Mesenchymal stem cell (in vitro differentiated cells and primary cell): ENCODE data around the gene MGP. TPM values are rescaled to one million over a fixed set of nuclear protein-coding genes. Genes with fewer than 3 reads are reported as not detected.

ENCODE experiments used
- DNase-seq: peaks from one replicate; pipeline ENCODE4 v3.0.0-alpha.2; 2013
- H2AFZ ChIP-seq: one replicate; pipeline ENCODE4 v1.6.1; 2013; ENCODE audit warnings: low read depth, mild to moderate bottlenecking, control low read depth, inconsistent platforms, low read length, moderate library complexity
- H2AK5ac ChIP-seq: 2 replicates; pipeline ENCODE4 v1.6.1; 2013; ENCODE audit warnings: low read length, moderate library complexity, mild to moderate bottlenecking, inconsistent platforms; ENCODE audit not compliant: severe bottlenecking
- H2BK120ac ChIP-seq: one replicate; pipeline ENCODE4 v1.6.1; 2013; ENCODE audit warnings: low read depth, mild to moderate bottlenecking, inconsistent platforms, low read length, moderate library complexity
- H2BK12ac ChIP-seq, 2 experiments: one replicate each; pipeline ENCODE4 v1.6.1; 2013; ENCODE audit warnings: inconsistent platforms in 2 of 2, low read length in 2 of 2, mild to moderate bottlenecking in 2 of 2, moderate library complexity in 2 of 2, control low read depth in 1 of 2
- H2BK15ac ChIP-seq: one replicate; pipeline ENCODE4 v1.6.1; 2013; ENCODE audit warnings: mild to moderate bottlenecking, low read depth, inconsistent platforms; ENCODE audit not compliant: poor library complexity, severe bottlenecking
- H2BK5ac ChIP-seq: 2 replicates; pipeline ENCODE4 v1.6.1; 2013; ENCODE audit warnings: low read depth, mild to moderate bottlenecking, low read length, control low read depth, inconsistent platforms; ENCODE audit not compliant: poor library complexity, severe bottlenecking
- H3K14ac ChIP-seq, 2 experiments: one replicate each; pipeline ENCODE4 v1.6.1; 2013; ENCODE audit warnings: inconsistent platforms in 2 of 2, low read length in 2 of 2, control low read depth in 1 of 2, mild to moderate bottlenecking in 1 of 2, moderate library complexity in 1 of 2
- H3K18ac ChIP-seq, 2 experiments: one replicate each; pipeline ENCODE4 v1.6.1; 2013; ENCODE audit warnings: inconsistent platforms in 2 of 2, low read length in 2 of 2, control low read depth in 1 of 2, low read depth in 1 of 2, mild to moderate bottlenecking in 1 of 2
- H3K23ac ChIP-seq, 2 experiments: one replicate each; pipeline ENCODE4 v1.6.1; 2013; ENCODE audit warnings: inconsistent platforms in 2 of 2, low read length in 2 of 2, mild to moderate bottlenecking in 2 of 2, moderate library complexity in 2 of 2, control low read depth in 1 of 2
- H3K27ac ChIP-seq: 2 replicates; pipeline ENCODE4 v1.5.1; 2013; ENCODE audit warnings: mild to moderate bottlenecking, moderate library complexity, low read length, control low read depth, inconsistent platforms; ENCODE audit not compliant: poor library complexity, severe bottlenecking
- H3K27me3 ChIP-seq, 2 experiments: 2 replicates each; pipeline versions ENCODE4 v1.6.1 to v1.7.0; 2013; ENCODE audit warnings: low read length in 2 of 2, mild to moderate bottlenecking in 2 of 2, moderate library complexity in 2 of 2, control low read depth in 1 of 2, inconsistent platforms in 1 of 2; ENCODE audit not compliant: control insufficient read depth in 1 of 2, insufficient read depth in 1 of 2
- H3K36me3 ChIP-seq, 2 experiments: 2 replicates each; pipeline versions ENCODE4 v1.6.1 to v1.7.0; 2013; ENCODE audit warnings: low read length in 2 of 2, control low read depth in 1 of 2, inconsistent platforms in 1 of 2, low read depth in 1 of 2, mild to moderate bottlenecking in 1 of 2; ENCODE audit not compliant: insufficient read depth in 2 of 2, control insufficient read depth in 1 of 2
- H3K4ac ChIP-seq, 2 experiments: one replicate each; pipeline ENCODE4 v1.6.1; 2013; ENCODE audit warnings: inconsistent platforms in 2 of 2, low read length in 2 of 2, mild to moderate bottlenecking in 2 of 2, moderate library complexity in 2 of 2, control low read depth in 1 of 2, low read depth in 1 of 2
- H3K4me1 ChIP-seq: 2 replicates; pipeline ENCODE4 v1.6.1; 2013; ENCODE audit warnings: low read depth, low read length, control low read depth; ENCODE audit not compliant: control insufficient read depth, insufficient read depth
- H3K4me2 ChIP-seq: 2 replicates; pipeline ENCODE4 v1.6.1; 2013; ENCODE audit warnings: low read length, mild to moderate bottlenecking, inconsistent platforms; ENCODE audit not compliant: poor library complexity, severe bottlenecking
- H3K4me3 ChIP-seq, 2 experiments: 2 replicates each; pipeline versions ENCODE4 v1.5.1 to v1.7.0; 2013; ENCODE audit warnings: low read length in 2 of 2, mild to moderate bottlenecking in 2 of 2, control low read depth in 1 of 2, low read depth in 1 of 2; ENCODE audit not compliant: insufficient read depth in 1 of 2
- H3K79me1 ChIP-seq: replicated peaks from 2 replicates; pipeline ENCODE4 v1.6.1; 2013; ENCODE audit warnings: mild to moderate bottlenecking, control low read depth, low read length, inconsistent platforms; ENCODE audit not compliant: poor library complexity, severe bottlenecking
- H3K9ac ChIP-seq: 2 replicates; pipeline ENCODE4 v1.7.0; 2013; ENCODE audit warnings: mild to moderate bottlenecking, low read length, moderate library complexity
- H3K9me3 ChIP-seq: 2 replicates; pipeline ENCODE4 v1.7.0; 2013; ENCODE audit warnings: mild to moderate bottlenecking, low read length; ENCODE audit not compliant: control insufficient read depth
- H4K8ac ChIP-seq: one replicate; pipeline ENCODE4 v1.6.1; 2013; ENCODE audit warnings: inconsistent platforms, mild to moderate bottlenecking, low read length, moderate library complexity
- H4K91ac ChIP-seq: one replicate; pipeline ENCODE4 v1.6.1; 2013; ENCODE audit warnings: mild to moderate bottlenecking, low read length, inconsistent platforms
- WGBS: methylation state at CpG from one replicate; pipeline ENCODE4 v1.1.7; 2013; ENCODE audit warnings: mixed read lengths; 5-methylcytosine and 5-hydroxymethylcytosine counted together
- polyA plus RNA-seq, 2 experiments: library from polyadenylated mRNA; stranded (reverse); fragments of 200-250 nt; gene quantifications; one replicate each; pipeline ENCODE4 v1.2.3, GENCODE V29; 2013

The MGP gene
- polyA plus RNA-seq (2013, experiment 1 of 2), result 4.0 TPM
- polyA plus RNA-seq (2013, experiment 2 of 2), result 4.8 TPM

DNA sequence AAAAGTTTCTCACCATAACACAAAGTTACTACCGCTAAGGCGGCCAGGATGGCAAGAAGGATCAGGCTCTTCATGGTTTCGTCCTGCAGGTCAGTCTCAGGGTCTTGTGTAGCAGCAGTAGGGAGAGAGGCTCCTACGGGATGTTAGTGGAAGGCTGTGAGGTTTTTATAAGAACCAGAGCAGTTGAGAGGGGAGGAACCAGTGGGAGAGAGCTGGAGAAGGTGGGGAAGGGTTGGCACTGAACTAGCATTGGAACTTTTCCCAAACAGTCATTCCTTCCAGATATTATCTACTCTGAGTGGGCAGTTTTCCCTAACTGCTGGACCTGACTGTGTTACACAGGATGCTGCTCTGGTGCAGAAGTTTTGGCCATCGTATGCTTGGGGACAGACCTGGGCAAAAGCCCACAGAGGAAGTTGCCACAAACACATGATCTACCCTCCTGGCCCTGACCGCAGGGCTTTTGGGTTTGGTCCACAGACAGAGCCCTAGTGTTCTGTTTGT, at the start of gene MGP:
MGP (minus strand) TSS at position 137 of the 504 bp plus-strand sequence; CDS start at position 74, 63 bp downstream.
- Histone ChIP-seq H3K9me3 (no peaks in the 10 kb centered on the region), H3K18ac (peak within 1 kb of the TSS in 1 of 2 experiments; percentile 16)

DNA sequence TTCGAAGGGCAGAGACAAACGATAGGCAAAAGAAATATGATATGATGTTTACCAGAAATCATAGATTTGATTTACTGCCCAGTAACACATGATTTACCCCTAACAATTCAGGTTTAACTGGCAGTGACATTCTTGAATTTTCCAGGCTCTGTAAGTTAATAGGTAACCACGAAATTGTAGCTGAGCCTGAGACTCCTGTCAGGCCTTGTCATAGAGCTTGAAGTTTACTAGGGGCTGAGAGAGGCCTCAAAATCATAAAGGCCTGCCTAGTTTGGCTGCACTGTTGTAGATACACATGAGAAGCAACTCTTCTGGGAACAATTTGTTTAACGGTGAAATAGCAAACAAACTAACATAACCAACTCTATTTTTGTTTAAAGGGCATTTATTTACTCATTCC, 49.4 kb upstream of the MGP start:
- H3K4ac ChIP-seq, result no peak overlapping the region
- no peak for DNase-seq
- H2AFZ ChIP-seq, result no peak overlapping the region
- no peak overlapping the region for H2BK120ac ChIP-seq
- 8% methylated on average over 1 of the region's 4 CpGs for WGBS
- H2BK12ac ChIP-seq, result peak overlapping the region in 1 of 2 experiments; percentile 86
- no peak overlapping the region for H2BK5ac ChIP-seq
- H3K27me3 ChIP-seq, result no peaks in the 10 kb centered on the region
- H3K27ac ChIP-seq, result peak overlapping the region; percentile 88
- peaks cover 7% of the 10 kb centered on the region for H3K4me1 ChIP-seq
- H2BK15ac ChIP-seq, result no peak overlapping the region
- H3K36me3 ChIP-seq, result no peaks in the 10 kb centered on the region
- no peak overlapping the region for H4K91ac ChIP-seq
- no peaks in the 10 kb centered on the region for H3K9me3 ChIP-seq
- no peak overlapping the region for H3K18ac ChIP-seq
- H4K8ac ChIP-seq, result no peak overlapping the region
- no peaks in the 10 kb centered on the region for H3K79me1 ChIP-seq
- no peak overlapping the region for H3K4me2 ChIP-seq
- no peak overlapping the region for H3K9ac ChIP-seq
- no peak overlapping the region for H2AK5ac ChIP-seq
- no peak overlapping the region for H3K23ac ChIP-seq
- H3K14ac ChIP-seq, result no peak overlapping the region
- H3K4me3 ChIP-seq, result no peak overlapping the region

More for the DNA sequence above, at the start of gene MGP:
- Histone ChIP-seq H3K36me3 (no peaks in the 10 kb centered on the region), H3K4me1 (no peaks in the 10 kb centered on the region), H2AK5ac (no peak within 1 kb of the TSS), H2BK15ac (no peak within 1 kb of the TSS), H3K23ac (no peak within 1 kb of the TSS), H3K9ac (peak within 1 kb of the TSS; percentile 75), H2BK5ac (no peak within 1 kb of the TSS), H4K91ac (no peak within 1 kb of the TSS), H2BK120ac (no peak within 1 kb of the TSS), H3K4me2 (peak within 1 kb of the TSS; percentile 3), H4K8ac (no peak within 1 kb of the TSS), H2BK12ac (no peak within 1 kb of the TSS), H3K14ac (no peak within 1 kb of the TSS), H3K27ac (no peak within 1 kb of the TSS), H3K4me3 (peak within 1 kb of the TSS in 1 of 2 experiments; percentile 71), H3K79me1 (no peaks in the 10 kb centered on the region), H3K27me3 (no peaks in the 10 kb centered on the region), H2AFZ (no peak within 1 kb of the TSS), H3K4ac (no peak within 1 kb of the TSS)
- WGBS, result 92% methylated on average over 5 of the region's 6 CpGs
- DNase-seq, result no peak

DNA sequence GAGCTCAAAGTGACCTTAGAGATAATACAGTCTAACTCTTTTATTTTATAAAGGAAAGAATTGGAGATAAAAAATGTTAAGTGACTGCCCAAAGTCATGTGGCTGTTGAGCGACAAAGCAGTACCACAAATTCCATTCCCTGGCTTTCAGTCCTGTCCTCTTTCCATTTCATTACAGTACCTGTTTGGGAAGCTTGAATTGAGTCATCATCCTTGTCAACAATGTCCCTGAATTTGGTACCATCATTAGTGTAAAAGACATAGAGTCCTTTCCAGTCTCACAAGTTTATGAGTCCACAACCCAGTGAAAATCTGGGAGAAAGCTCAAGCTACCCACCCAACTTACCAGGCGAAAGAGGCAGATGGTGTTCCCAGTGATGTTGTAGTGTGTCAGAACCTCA, 48.9 kb upstream of the MGP start:
- no peaks in the 10 kb centered on the region for H3K9me3 ChIP-seq
- peak overlapping the region; percentile 86 to 88 for H2BK12ac ChIP-seq
- H2BK5ac ChIP-seq, result no peak overlapping the region
- H3K27ac ChIP-seq, result peak overlapping the region; percentile 77
- no peak overlapping the region for H3K4me3 ChIP-seq
- peak overlapping the region; percentile 57 for H2BK120ac ChIP-seq
- H2AFZ ChIP-seq, result no peak overlapping the region
- H2BK15ac ChIP-seq, result peak overlapping the region; percentile 88
- no peak overlapping the region for H3K4me2 ChIP-seq
- H4K8ac ChIP-seq, result peak overlapping the region; percentile 48
- no peak overlapping the region for H3K9ac ChIP-seq
- peak overlapping the region; percentile 11 to 71 for H3K18ac ChIP-seq
- DNase-seq, result no peak
- no peaks in the 10 kb centered on the region for H3K27me3 ChIP-seq
- H3K36me3 ChIP-seq, result no peaks in the 10 kb centered on the region
- H3K4ac ChIP-seq, result no peak overlapping the region
- peaks cover 8% of the 10 kb centered on the region for H3K4me1 ChIP-seq
- H4K91ac ChIP-seq, result no peak overlapping the region
- no peaks in the 10 kb centered on the region for H3K79me1 ChIP-seq
- H3K14ac ChIP-seq, result no peak overlapping the region
- H2AK5ac ChIP-seq, result peak overlapping the region; percentile 57
- WGBS, result 100% methylated on average over 2 of the region's 2 CpGs
- H3K23ac ChIP-seq, result no peak overlapping the region

DNA sequence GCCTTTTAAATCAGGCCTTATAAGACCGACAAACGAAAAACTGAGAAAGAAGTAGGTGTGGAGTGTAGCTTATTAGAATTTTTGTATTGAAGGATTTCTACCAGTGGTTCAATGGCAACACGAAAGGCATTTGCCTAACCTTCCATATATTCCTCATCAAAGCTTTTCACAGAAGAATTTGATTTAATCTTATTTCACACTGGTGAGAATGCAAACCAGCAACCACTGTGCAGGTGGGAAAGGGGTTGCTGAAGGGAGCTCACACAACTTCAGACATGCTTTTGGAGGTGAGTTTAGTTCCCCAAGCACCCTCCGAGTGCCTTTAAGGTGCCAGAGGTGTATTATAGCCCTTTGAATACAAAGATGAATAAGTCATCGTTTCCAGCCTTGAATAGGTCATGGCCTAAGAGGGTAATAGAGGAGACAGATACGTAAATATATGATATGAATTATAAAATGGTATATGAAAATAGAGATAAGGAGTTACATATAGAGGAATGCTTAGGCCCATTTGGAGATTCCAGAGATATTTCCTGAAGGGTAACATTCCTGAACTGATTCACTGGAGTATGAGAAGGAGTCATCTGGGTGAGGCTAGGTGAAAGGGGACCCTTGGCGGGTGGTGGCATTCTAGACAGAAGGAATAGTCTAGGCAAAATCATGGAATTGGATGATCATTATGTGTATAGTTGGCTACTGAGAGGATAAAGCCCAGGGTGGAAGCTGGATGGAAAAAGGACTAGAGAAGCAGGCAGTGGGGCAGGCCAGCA, 46.3 kb upstream of the MGP start:
- peak overlapping the region; percentile 64 for H2AK5ac ChIP-seq

More for the DNA sequence above, 46.3 kb upstream of the MGP start:
- Histone ChIP-seq H3K27me3 (no peaks in the 10 kb centered on the region), H3K9ac (no peak overlapping the region), H2BK12ac (peak overlapping the region; percentile 73 to 84), H3K14ac (no peak overlapping the region), H2BK15ac (no peak overlapping the region), H4K8ac (no peak overlapping the region), H2AFZ (no peak overlapping the region), H3K27ac (peak overlapping the region; percentile 29), H3K4me2 (no peak overlapping the region), H3K23ac (no peak overlapping the region), H3K18ac (peak overlapping the region; percentile 39 to 57), H3K4me1 (peaks cover 8% of the 10 kb centered on the region), H2BK5ac (no peak overlapping the region), H2BK120ac (no peak overlapping the region), H3K4ac (no peak overlapping the region), H3K4me3 (no peak overlapping the region), H3K79me1 (no peaks in the 10 kb centered on the region), H3K36me3 (no peaks in the 10 kb centered on the region), H4K91ac (no peak overlapping the region), H3K9me3 (no peaks in the 10 kb centered on the region)
- 92% methylated on average over 6 of the region's 7 CpGs for WGBS
- no peak for DNase-seq
